H1 (cell line): ENCODE measurements around the gene SPTSSA. TPM values are rescaled to one million over a fixed set of nuclear protein-coding genes. Genes with fewer than 3 reads are reported as not detected.

Source experiments
- ASH2L ChIP-seq: fragments of 200-600, 300-600 bp; sonication (generic); IDR thresholded peaks from one replicate; pipeline ENCODE4 v1.7.1; 2017; ENCODE audit warnings: low read length
- polyA plus RNA-seq, 7 experiments: library from polyadenylated mRNA; depleted of rRNA in 3 of 7; stranded (reverse) in 5 of 7; unstranded in 2 of 7; fragments of >200 nt in 5 of 7; fragments of 200-250 nt in 2 of 7; gene quantifications; 1 replicate in 5 of 7; 2 replicates in 1 of 7; 4 replicates in 1 of 7; pipeline versions ENCODE4 v1.2.1 to v1.2.3, GENCODE V29; 2011 to 2013; ENCODE audit warnings: missing spikeins in 2 of 7, mixed read lengths in 2 of 7
- total RNA-seq: library from RNA; stranded (reverse); fragmentation: NEBNext Ultra II Directional; extraction: Animal tissue kit (Norgen Biotek cat#: 25700); gene quantifications from 2 replicates; pipeline ENCODE4 v1.2.1, GENCODE V29; 2021
- TF ChIP-seq, protein P1 (sequence below), 3 experiments: IDR thresholded peaks; 1 replicate in 2 of 3; 2 replicates in 1 of 3; pipeline versions ENCODE4 v1.5.1 to v1.6.1; 2011; ENCODE audit warnings: low read length in 3 of 3, mild to moderate bottlenecking in 3 of 3, inconsistent platforms in 2 of 3, low read depth in 1 of 3, moderate library complexity in 1 of 3; ENCODE audit not compliant: insufficient read depth in 1 of 3; ENCODE audit errors: control extremely low read depth in 1 of 3

The SPTSSA gene
- total and polyA plus RNA-seq, 2 of the 8 experiments (the other 6 are each of a cell fraction or from before 2014, with no cell fraction given) = 24.9 to 28.5 TPM

DNA sequence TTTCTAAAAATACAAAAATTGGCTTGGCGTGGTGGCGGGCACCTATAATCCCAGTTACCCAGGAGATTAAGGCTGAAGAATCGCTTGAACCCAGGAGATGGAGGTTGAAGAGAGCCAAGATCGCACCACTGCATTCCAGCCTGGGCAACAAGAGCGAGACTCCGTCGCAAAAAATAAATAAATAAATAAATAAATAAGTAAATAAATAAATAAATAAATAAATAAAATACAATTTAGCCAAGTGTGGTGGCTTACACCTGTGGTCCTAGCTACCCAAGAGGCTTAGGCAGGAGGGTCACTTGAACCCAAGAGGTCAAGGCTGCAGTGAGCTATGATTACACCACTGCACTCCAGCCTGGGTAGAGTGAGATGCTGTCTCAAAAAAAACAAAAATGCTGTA lies 26.5 kb upstream of the SPTSSA start (continued):
- TF ChIP-seq, protein P1, sequence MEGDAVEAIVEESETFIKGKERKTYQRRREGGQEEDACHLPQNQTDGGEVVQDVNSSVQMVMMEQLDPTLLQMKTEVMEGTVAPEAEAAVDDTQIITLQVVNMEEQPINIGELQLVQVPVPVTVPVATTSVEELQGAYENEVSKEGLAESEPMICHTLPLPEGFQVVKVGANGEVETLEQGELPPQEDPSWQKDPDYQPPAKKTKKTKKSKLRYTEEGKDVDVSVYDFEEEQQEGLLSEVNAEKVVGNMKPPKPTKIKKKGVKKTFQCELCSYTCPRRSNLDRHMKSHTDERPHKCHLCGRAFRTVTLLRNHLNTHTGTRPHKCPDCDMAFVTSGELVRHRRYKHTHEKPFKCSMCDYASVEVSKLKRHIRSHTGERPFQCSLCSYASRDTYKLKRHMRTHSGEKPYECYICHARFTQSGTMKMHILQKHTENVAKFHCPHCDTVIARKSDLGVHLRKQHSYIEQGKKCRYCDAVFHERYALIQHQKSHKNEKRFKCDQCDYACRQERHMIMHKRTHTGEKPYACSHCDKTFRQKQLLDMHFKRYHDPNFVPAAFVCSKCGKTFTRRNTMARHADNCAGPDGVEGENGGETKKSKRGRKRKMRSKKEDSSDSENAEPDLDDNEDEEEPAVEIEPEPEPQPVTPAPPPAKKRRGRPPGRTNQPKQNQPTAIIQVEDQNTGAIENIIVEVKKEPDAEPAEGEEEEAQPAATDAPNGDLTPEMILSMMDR (IDR thresholded peaks at IDR 0.05; ENCODE audit: control extremely low read depth in 1 of 3, insufficient read depth in 1 of 3, low read depth in 1 of 3, low read length in 3 of 3) = no peak
- no peak for TF ChIP-seq ASH2L
